Fibroblast of skin of left biceps (primary cell): ENCODE measurements around the gene SCNN1A.
A peak's percentile ranks its signal among the peaks of the same experiment; 100 is the strongest.
"Not testable (repeated sequence)": the region's sequence is repeated elsewhere in the genome, so short reads cannot be mapped to it uniquely, and the experiment has no call there.

ENCODE experiments used
- DNase-seq, 2 experiments: peaks; one replicate each; pipeline ENCODE4 v3.0.0-alpha.2; 2013; ENCODE audit warnings: low read depth in 2 of 2

The SCNN1A gene

GRCh38 chr12:6347367-6348338 lies 27.7 kb downstream of the SCNN1A start:
- no peak for DNase-seq

DNA sequence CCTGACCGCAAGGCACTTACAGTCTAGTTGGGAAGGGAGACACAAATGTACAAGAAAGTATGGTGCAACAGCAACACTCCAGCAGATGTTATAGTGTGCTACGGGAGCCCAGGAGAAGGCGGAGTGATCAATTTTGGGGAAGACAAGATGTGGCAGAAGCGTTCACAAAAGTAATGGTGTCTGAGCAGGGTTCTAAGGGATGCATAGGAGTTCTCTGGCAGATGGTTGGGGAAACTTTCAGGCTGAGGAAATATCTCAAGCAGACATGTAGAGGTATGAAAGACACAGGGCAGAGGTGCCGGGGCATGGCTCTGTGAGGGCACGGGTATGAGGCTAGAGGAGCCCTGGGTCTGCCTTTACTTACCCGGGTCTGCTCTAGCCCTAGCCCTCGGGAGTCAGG lies 28.4 kb downstream of the SCNN1A start:
- no peak for DNase-seq

DNA sequence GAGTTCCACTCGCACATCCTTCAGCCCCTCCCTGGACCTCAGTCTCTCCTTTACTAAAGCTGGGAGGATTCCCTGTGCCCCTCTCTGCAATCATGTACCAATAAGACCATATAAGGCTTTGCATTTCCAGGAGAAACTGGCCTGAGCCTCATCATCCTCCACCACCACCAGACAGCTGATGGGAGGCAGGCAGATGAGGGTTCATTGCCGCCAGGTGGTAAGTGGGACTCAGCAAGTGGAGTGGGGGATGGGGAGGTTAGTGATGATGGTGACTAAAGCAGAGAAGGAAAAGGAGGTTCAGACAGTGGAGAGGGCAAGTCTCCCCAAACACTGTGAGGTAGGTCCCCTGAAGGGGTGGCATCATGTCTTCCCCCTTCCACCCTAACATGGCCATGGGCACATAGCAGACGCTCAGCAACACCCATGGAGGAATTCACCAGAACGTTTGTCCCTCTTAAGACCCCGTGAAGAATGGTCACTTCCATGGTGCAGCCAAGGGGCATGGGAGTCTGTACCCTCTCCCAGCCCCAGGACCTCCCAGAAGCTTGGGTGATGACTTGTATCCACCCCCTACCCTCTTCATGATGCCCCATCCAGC lies 29.0 kb downstream of the SCNN1A start:
- DNase-seq: no peak

DNA sequence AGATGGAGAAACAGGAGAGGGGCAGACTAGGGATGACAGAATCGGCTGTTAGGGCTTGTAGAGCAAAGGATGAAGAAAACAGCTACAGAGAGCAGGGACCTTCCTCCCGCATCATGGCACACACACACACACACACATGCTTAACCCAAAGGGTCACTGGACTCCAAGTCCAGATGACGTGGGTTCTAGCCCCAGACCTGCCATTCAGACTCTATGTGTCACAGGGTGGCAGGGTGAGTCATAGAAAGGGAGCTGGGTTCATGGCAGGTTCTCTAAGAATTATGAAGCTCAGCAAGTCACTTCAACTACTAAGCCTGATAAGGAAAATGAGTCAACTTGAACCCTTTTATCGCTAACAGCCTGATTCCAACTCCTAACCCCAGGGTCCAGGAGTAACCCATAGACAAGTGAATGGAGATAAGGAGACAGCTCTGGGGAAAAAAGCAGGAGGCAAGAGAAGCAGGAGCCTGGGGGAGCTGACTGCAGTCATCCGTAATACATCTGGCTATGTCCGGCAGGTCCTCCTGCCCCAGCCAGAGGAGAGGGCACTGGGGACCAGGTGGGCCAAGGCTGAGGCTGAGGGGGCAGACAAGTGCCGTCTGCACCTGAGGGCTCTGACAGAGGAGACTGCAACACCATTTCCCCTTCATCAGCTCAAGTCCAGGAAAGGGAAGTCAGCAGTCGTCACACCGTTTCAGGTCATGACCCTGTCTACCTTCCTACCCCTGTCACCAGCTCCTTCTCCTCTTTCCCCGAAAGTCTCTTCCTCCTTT lies 29.9 kb downstream of the SCNN1A start:
- no peak for DNase-seq

GRCh38 chr12:6344101-6344660 lies 31.2 kb downstream of the SCNN1A start:
- DNase-seq: not testable (repeated sequence)

DNA sequence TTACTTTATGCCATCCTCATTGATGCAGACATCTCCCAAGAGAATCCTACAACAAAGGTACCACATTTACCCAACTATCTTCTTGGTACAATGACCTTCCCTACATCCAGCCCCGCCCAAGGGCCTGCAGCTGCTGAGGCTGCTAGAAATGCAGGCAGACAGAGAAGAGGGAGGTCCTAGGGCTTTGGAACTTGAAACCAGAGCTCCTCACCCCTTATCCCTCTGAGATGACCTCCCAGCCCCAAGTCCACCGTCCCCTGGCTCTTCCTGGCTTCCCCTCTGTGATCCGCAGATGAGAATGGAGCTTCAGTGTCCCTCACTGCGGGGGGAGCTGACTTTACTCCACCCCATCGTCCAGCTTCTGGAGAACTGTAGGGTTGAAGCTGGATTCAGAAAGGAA lies 31.8 kb downstream of the SCNN1A start:
- DNase-seq: no peak

- DNase-seq: no peak
These were observed 33.0 kb downstream of the SCNN1A start for GRCh38 chr12:6342140-6342889.

- peak in 1 of 2 experiments; percentile 50 for DNase-seq
These were observed 33.8 kb downstream of the SCNN1A start, which contains the start of gene TNFRSF1A for GRCh38 chr12:6341417-6342139. TNFRSF1A (minus strand) TSS chr12:6342076; CDS start chr12:6341814, 262 bp downstream.

DNA sequence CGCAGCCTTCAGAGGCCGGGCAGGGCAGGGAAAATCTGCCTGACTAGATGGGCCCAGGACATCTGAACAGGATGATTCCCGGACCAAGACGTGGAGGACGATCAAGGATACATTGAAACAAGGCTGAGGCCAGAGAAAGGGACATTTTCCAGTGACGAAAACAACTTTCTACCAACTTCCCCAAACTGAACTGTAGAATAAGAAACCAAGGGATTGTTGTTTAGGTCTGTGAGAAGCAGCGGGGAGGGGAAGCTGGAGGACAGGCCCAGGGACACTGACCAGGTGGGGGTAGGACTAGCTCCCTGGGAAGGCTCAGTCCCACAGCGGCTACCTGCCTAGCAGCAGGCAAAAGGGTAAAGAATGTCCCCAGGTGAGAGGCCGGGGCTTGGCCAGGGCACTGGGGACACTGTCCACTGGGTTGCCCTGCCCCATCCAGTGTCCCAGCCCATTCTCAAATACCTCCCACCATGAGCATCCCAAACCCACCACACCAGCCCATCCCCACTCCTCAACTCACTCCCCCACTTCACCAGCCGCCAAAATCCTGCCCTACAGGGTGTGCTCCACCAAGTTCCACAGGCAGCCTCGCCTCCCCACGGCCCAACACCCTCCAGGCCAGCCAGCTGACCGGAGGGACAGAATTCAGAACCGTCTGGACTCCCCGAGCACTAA lies 34.5 kb downstream of the SCNN1A start:
- no peak for DNase-seq

DNA sequence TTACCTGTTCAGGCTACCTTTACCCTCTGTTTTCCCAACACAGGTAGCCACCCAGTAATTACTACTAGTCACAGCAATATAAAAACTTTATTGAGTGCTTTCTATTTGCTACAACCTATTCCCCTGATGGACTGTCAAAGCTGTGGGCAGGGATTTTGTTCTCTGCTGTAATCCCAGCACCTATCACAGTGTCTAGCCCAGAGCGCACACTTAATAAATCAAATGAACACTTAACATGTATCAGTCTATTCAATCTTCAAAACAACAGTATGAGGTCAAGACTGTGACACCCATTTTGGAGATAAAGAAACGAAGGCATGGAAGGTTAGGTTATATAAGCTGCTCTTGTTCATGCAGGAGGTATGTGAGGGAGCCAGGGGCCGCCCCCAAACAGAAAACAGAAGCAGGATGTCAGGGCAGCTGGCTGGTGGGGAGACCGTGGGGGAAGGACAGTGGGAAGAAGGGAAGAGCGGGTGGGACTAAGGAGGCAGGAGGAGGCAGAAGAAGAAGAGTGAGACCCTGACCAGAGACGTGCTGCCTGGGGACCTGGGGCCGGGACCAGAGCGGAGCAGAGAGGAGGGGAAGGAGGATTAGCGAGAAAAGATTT lies 35.2 kb downstream of the SCNN1A start:
- no peak for DNase-seq

GRCh38 chr12:6338955-6339354 lies 36.4 kb downstream of the SCNN1A start:
- no peak for DNase-seq

DNA sequence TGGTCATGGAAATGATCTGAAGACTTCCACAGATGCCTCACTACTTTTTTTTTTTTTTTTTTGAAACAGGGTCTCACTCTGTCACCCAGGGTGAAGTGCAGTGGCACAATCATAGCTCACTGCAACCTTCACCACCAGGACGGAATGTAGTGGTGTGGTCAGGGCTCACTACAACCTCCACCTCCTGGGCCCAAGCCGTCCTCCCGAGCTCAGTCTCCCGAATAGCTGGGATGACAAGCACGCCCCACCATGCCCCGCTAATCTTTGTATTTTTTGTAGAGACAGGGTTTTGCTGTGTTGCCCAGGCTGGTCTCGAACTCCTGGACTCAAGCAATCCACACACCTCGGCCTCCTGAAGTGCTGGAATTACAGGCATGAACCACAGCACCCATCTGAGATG lies 36.8 kb downstream of the SCNN1A start:
- not testable (repeated sequence) for DNase-seq

- no peak for DNase-seq
These were observed 37.4 kb downstream of the SCNN1A start for GRCh38 chr12:6337958-6338433.

- no peak for DNase-seq
These were observed 38.2 kb downstream of the SCNN1A start for GRCh38 chr12:6336889-6337853.

GRCh38 chr12:6336079-6336888 lies 39.1 kb downstream of the SCNN1A start:
- peak; percentile 99 for DNase-seq

DNA sequence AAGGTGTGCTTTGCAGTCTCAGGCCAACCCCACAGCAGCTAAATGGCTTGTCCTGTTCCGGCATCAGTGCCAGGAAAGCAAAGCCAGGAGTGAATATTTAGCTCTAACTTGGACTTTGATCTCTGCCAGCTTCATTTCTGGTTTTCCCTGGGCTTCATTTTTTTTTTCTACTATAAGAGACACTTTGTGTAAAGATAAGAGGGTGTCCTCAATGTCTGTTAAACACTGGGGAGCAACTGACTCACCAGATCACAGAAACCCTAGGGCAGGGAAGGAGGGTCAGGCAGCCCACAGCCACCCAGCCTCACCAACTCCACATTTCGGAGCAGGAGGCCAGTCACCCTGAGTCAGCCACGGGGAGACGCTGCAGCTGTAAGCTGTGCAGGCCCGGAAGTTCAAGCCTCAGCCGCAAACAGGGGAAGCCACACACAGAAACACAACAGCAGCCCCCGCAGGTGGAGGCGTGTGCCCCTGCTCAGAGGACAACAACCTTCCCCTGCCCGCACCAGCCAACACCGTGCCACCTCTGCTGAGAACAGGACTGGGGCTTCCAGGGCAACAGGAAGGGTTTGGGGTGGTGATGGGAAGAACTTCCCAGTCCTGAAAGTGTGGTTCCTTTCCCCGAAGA lies 39.8 kb downstream of the SCNN1A start:
- peak in 1 of 2 experiments; percentile 36 for DNase-seq
